Measurements from ENCODE around the gene TPK1. TPM values are rescaled to one million over a fixed set of nuclear protein-coding genes. Genes with fewer than 3 reads are reported as not detected.

Gene TPK1
- total and polyA plus RNA-seq, 2 of the 4 experiments (the other 2 are of a cell fraction): 0.38 to 1.8 TPM

GRCh38 chr7:144459635-144460034 is 376.2 kb downstream of the TPK1 start:
- Histone ChIP-seq H4K20me1 (ENCODE audit: insufficient read depth, low read length) (no peaks in the 10 kb centered on the region), H3K14ac (replicated peaks; ENCODE audit: low read depth, low read length) (no peak overlapping the region), H3K27ac (ENCODE audit: insufficient read depth, low read length) (no peak overlapping the region), H2BK20ac (ENCODE audit: low read depth, low read length) (no peak overlapping the region), H4K91ac (ENCODE audit: insufficient read depth, low read depth, low read length) (no peak overlapping the region), H3K9me1 (ENCODE audit: insufficient read depth, low read length) (no peaks in the 10 kb centered on the region), H3K36me3 (ENCODE audit: control insufficient read depth, insufficient read depth, low read length) (no peaks in the 10 kb centered on the region), H4K8ac (ENCODE audit: low read depth in 2 of 2, low read length in 2 of 2) (no peak overlapping the region), H2BK15ac (ENCODE audit: low read depth, low read length) (no peak overlapping the region), H3K18ac (ENCODE audit: low read depth, low read length) (no peak overlapping the region), H3K9me3 (ENCODE audit: control insufficient read depth, insufficient read depth, low read length) (peaks cover 10% of the 10 kb centered on the region), H2BK120ac (ENCODE audit: low read depth, low read length) (no peak overlapping the region), H3K4me3 (ENCODE audit: insufficient read depth, low read depth, low read length) (no peak overlapping the region), H2AFZ (replicated peaks; ENCODE audit: low read length, poor library complexity) (no peak overlapping the region), H3K79me1 (ENCODE audit: low read depth in 1 of 2, low read length in 2 of 2) (no peaks in the 10 kb centered on the region), H3K4ac (ENCODE audit: low read depth, low read length) (no peak overlapping the region), H3K9ac (ENCODE audit: low read depth, low read length) (no peak overlapping the region), H2AK9ac (replicated peaks; ENCODE audit: low read depth, low read length, poor library complexity) (no peak overlapping the region), H3K27me3 (ENCODE audit: control insufficient read depth, insufficient read depth, low read length) (no peaks in the 10 kb centered on the region), H3K4me2 (ENCODE audit: low read depth, low read length) (no peak overlapping the region), H4K5ac (ENCODE audit: low read depth, low read length) (no peak overlapping the region), H3K56ac (ENCODE audit: extremely low read depth, insufficient read depth, low read length) (no peak overlapping the region), H3K4me1 (ENCODE audit: control insufficient read depth, insufficient read depth, low read length) (no peaks in the 10 kb centered on the region), H3K23ac (ENCODE audit: low read depth, low read length) (no peak overlapping the region), H2BK5ac (ENCODE audit: low read depth, low read length, poor library complexity, severe bottlenecking) (no peak overlapping the region), H2AK5ac (ENCODE audit: low read depth, low read length) (no peak overlapping the region)
- 37% methylated on average over 3 of the region's 5 CpGs; no CpG with 5 or more reads in 1 of the 2 experiments for WGBS, 2 experiments (ENCODE audit: extremely low coverage in 2 of 2, insufficient read length in 1 of 2)
- intact Hi-C loops (cut with micrococcal nuclease) (no loop called here), dilution Hi-C loops (cut with HindIII; ENCODE audit: low sequenced_read_pairs, unreplicated experiment) (no loop called here), in situ Hi-C loops (cut with MboI; ENCODE audit: low sequenced_read_pairs) (no loop called here)
- ATAC-seq (ENCODE audit: low read depth): no peak
- DNase-seq: no peak
- TF ChIP-seq RAD21 (IDR thresholded peaks at IDR 0.05; ENCODE audit: low read length): no peak
- no peak for TF ChIP-seq RCOR1 (IDR thresholded peaks at IDR 0.05; ENCODE audit: insufficient replicate concordance, low read length)
- no peak for TF ChIP-seq SMC3 (IDR thresholded peaks at IDR 0.05; ENCODE audit: low read depth, low read length)
- no peak for TF ChIP-seq BHLHE40 (IDR thresholded peaks at IDR 0.05; ENCODE audit: low read depth, low read length)
- TF ChIP-seq NFE2L2 (IDR thresholded peaks at IDR 0.05; ENCODE audit: low read depth, low read length): no peak
- no peak for TF ChIP-seq MAFK (IDR thresholded peaks at IDR 0.05; ENCODE audit: low read depth, low read length)
- no TSS peak for BruUV-seq (replicated peaks)
- CTCF ChIA-PET: no interaction called here
- POLR2A ChIA-PET (ENCODE audit: unreplicated experiment): no interaction called here
